ENCODE data around the gene NUP210L.

GRCh38 chr1:153976819-153977249, 178.0 kb downstream of the NUP210L start:
- no peak for TF ChIP-seq GABPA (tag; conservative IDR thresholded peaks at IDR 0.05; ENCODE audit: low read depth)
- no peak for TF ChIP-seq GATAD2A (IDR thresholded peaks at IDR 0.05)
- TF ChIP-seq JUND (IDR thresholded peaks at IDR 0.05; ENCODE audit: borderline replicate concordance, low read depth, low read length), result no peak
- TF ChIP-seq JUND (tag; IDR thresholded peaks at IDR 0.05; ENCODE audit: borderline replicate concordance, low read depth, low read length), result no peak
- TF ChIP-seq YY1 (IDR thresholded peaks at IDR 0.05; ENCODE audit: borderline replicate concordance in 1 of 3, control insufficient read depth in 1 of 3, extremely low read depth in 1 of 3, insufficient read depth in 3 of 3, insufficient read length in 1 of 3, insufficient replicate concordance in 2 of 3, low read depth in 1 of 3, low read length in 2 of 3), result peak in 2 of 3 experiments; percentile 28 to 38
- TF ChIP-seq SIN3A (IDR thresholded peaks at IDR 0.05; ENCODE audit: borderline replicate concordance in 2 of 2, control insufficient read depth in 1 of 2, low read depth in 2 of 2, low read length in 2 of 2), result peak in 1 of 2 experiments; percentile 71; a peak in 2 of 4 replicates
- TF ChIP-seq, protein P1, sequence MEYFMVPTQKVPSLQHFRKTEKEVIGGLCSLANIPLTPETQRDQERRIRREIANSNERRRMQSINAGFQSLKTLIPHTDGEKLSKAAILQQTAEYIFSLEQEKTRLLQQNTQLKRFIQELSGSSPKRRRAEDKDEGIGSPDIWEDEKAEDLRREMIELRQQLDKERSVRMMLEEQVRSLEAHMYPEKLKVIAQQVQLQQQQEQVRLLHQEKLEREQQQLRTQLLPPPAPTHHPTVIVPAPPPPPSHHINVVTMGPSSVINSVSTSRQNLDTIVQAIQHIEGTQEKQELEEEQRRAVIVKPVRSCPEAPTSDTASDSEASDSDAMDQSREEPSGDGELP (CRISPR knock-in tag; IDR thresholded peaks at IDR 0.05; ENCODE audit: borderline replicate concordance), result no peak
- no peak for TF ChIP-seq POLR2A (conservative IDR thresholded peaks at IDR 0.05)
- TF ChIP-seq, protein P2, sequence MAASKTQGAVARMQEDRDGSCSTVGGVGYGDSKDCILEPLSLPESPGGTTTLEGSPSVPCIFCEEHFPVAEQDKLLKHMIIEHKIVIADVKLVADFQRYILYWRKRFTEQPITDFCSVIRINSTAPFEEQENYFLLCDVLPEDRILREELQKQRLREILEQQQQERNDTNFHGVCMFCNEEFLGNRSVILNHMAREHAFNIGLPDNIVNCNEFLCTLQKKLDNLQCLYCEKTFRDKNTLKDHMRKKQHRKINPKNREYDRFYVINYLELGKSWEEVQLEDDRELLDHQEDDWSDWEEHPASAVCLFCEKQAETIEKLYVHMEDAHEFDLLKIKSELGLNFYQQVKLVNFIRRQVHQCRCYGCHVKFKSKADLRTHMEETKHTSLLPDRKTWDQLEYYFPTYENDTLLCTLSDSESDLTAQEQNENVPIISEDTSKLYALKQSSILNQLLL (CRISPR knock-in tag; IDR thresholded peaks at IDR 0.05; ENCODE audit: borderline replicate concordance), result no peak
- TF ChIP-seq ZNF140 (CRISPR knock-in tag; IDR thresholded peaks at IDR 0.05), result no peak
- TF ChIP-seq HNRNPUL1 (IDR thresholded peaks at IDR 0.05; ENCODE audit: low read length), result no peak
- no peak for TF ChIP-seq CTCF (IDR thresholded peaks at IDR 0.05 in 2 of 3, conservative IDR thresholded peaks at IDR 0.05 in 1 of 3; ENCODE audit: insufficient read depth in 2 of 3, low read depth in 1 of 3, low read length in 3 of 3)
- TF ChIP-seq POLR2G (IDR thresholded peaks at IDR 0.05; ENCODE audit: low read depth, low read length), result no peak
- no peak for TF ChIP-seq PHF8 (IDR thresholded peaks at IDR 0.05; ENCODE audit: borderline replicate concordance, low read length)
- TF ChIP-seq E2F1 (CRISPR knock-in tag; IDR thresholded peaks at IDR 0.05), result no peak

All from K562 (cell line).